Left colon (tissue), 2 donors: Measurements from ENCODE around the gene ASPHD1. TPM values are rescaled to one million over a fixed set of nuclear protein-coding genes. Genes with fewer than 3 reads are reported as not detected.
"Not testable (repeated sequence)": the region's sequence is repeated elsewhere in the genome, so short reads cannot be mapped to it uniquely, and the experiment has no call there.

Experiments used
- ATAC-seq: fragments of 200-7000 bp; cut with Tn5 transposase; one replicate; pipeline ENCODE4 v1.9.1; 2020; ENCODE audit warnings: mild to moderate bottlenecking, moderate library complexity
- DNase-seq, 2 donors: peaks; one replicate each; pipeline ENCODE4 v3.0.0-alpha.2; 2020
- intact Hi-C, 2 donors: fragments of 100-400 bp; cut with DNase I in 1 of 2; cut with micrococcal nuclease in 1 of 2; formaldehyde crosslinking; loops; one replicate each; pipeline versions ENCODE4 v1.11.2 to v1.14.0; 2022; cut with DNase I, micrococcal nuclease
- total RNA-seq, 2 donors: library from RNA; stranded (reverse); fragmentation: NEBNext Ultra II Directional; extraction: Animal tissue kit (Norgen Biotek cat#: 25700); gene quantifications; one replicate each; pipeline ENCODE4 v1.2.1, GENCODE V29; 2021
- donor health status: DM: no; HTN: no; CAD: no.
- donor health status: DM: yes; HTN: yes; CAD: no.

The ASPHD1 gene
- total RNA-seq, 2 donors from 2014 or later = 1.7 to 2.0 TPM

DNA sequence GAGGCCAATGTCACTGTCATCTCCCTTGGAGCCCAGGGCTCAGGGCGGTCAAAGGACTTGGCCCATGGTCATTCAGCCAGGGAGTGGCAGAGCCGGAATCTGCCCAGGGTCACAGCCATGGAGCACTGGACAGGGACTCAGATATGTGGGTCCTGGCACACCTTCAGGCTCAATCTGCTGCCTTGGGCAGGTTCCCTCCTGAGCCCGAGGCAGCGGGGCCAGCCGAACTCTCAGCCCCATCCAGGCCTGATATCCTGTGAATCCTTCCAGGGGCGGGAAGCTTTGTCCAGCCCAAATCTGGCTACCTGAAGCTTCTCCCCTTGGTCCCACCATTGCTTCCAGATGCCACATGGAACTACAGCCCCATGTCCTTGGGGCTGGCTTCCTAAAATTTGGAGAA lies 25.1 kb upstream of the ASPHD1 start:
- DNase-seq = no peak
- intact Hi-C loops = no loop called here
- no peak for ATAC-seq

DNA sequence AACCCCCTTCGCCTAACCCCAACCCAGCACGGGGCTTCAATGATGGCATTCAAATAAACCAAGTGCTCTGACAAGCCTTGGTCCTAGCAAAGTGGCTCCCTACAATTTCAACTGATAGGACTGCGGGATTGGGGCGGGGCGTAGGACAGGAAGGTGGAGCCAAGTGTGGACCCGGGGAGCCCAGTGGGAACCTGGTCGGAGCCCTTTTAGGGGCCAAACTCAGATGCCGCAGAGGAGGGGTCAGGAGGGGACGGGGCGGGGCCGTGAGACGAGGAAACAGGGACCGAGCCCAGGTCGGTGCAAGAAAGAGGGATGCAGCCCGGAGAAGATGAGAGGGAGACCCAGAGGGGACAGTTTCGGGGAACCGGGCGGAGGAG lies 24.1 kb upstream of the ASPHD1 start:
- intact Hi-C loops = no loop called here
- ATAC-seq (no peak), DNase-seq (no peak)

DNA sequence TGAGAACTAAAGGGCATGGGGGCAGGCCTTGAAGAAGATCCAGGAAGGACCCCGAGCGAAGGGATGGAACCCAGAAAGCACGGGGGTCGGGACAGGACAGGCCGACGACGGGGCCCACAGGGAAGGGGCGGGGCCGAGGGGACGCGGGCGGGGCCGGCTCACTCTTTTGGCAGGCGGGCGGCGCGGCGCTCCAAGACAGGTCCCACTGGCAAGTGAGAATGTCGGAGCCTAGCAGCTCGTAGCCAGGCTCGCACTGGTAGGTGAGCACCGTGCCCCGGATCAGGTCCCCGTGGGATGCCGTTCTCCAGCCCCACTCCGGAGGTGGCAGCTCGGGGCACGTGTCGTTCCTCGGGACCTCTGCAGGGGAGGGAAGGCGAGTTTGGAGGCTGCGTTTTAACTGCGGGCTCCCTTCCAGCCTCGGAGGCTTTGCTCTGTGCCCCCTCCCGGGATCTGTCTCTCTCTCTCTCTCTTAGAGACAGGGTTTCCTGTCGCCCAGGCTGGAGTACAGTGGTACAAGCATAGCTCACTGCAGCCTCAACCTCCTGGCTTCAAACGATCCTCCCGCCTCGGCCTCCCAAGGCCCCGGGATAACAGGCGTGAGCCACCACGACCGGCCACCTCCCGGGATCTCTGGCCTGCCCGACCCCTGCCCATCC lies 23.6 kb upstream of the ASPHD1 start:
- intact Hi-C loops = no loop called here
- ATAC-seq (peak; percentile 25), DNase-seq (no peak)

DNA sequence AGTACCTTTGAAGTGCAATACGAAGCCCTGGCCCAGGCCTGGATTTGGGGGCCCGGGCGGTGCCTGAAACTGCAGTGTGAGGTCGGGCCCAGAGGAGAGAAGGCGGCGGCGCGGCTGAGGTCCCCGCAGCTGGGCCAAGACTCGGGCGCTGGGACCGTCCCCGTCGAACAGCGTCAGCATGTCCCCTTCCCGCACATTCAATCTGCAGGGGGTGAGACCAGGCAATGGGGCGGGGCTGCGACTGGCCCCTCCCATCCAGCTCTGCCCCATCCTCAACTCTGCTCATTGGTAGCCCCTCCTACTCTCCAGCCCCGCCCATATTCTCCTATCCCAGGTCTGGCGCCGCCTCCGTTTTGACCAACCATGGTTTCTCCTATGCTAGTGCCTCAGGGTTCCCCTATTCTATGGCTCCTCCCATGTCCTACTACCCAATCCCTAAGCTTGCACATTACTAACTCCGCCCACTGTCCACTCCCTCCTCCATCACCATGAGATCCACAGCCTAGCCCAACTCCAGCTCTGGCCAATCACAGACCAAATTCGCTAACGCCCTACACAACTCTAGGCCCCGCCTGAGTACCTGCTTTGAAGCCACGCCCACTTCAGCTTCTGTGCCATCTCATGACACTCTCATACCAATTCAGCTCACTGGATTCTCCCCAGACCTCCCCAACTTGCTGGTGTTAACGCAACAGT lies 22.9 kb upstream of the ASPHD1 start:
- no peak for DNase-seq
- peak; percentile 43 for ATAC-seq
- intact Hi-C loops = no loop called here

DNA sequence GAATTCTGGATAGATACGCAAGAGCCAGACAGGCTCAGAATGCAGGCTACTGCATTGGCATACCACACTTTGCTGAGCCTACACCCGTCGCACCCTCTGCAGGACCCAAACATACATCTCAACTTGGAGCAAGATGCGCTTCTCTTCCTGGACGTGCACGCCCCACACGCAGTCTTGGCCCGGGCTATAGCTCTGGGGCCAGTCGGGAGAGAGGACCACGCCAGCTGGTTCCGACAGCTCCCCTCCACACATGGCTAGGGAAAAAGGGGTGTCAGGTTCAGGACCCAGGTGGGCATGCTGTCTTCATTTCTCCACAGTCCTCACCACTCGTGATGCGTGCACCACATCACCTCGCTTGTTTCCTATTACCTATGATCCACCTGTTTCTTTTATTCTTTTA lies 22.1 kb upstream of the ASPHD1 start:
- intact Hi-C loops = no loop called here
- ATAC-seq (no peak), DNase-seq (no peak)

DNA sequence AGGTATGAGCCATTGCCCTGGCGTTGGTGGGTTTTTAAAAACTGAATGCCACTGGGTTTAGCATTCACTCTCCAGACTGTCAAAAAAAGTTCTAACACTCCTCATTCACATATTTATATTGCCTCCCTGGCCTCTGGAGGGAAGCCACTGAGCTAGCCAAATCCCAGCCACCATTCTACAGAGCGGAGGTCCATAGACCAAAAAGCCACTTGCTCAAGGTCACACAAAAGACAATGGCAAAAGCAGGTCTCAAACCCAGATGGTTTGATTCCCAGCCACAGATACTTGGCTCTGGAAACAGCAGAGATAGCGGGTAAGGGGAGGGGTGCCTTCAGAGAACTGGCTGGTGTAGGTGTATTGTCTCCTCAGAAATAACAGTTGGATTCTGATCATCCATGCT lies 19.2 kb upstream of the ASPHD1 start:
- intact Hi-C loops = no loop called here
- no peak for ATAC-seq

DNA sequence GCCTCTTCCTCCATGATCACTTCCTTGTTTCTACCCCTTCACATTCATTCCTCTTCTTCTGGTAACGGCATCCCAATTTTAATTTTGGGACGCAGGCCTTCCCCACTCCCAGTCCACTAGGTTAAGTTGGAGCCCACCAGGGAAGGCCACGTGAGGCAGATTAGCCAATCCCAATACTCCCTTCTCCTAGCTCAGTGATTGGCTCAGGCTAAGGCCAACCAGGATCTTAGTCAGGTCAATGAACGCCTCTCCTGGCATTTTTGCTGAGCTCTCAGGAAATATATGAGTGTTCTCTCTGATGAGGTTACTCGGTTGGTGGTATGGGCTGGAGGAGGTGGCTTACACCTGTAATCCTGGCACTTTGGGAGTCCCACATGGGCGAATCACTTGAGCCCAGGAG lies 16.3 kb upstream of the ASPHD1 start:
- ATAC-seq (no peak), DNase-seq (no peak)
- intact Hi-C loops = no loop called here

More for the DNA sequence above, 19.2 kb upstream of the ASPHD1 start:
- DNase-seq = no peak

DNA sequence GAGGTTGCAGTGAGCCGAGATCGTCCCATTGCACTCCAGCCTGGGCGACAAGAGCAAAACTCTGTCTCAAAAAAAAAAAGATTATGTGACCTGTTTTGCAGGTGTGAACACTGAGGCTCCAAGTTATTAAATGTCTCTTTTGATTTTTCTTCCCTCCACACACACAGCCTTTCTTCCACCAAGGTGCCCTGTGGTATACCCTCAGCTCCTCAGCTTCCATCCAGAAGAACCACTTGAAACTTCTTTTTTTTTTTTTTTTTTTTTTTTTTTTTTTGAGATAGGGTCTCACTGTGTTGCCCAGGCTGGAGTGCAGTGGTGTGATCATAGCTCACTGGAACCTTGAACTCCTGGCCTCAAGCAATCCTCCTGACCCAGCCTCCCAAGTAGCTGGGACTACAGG lies 10.9 kb upstream of the ASPHD1 start:
- intact Hi-C loops, ATAC-seq, DNase-seq: not testable (repeated sequence)

DNA sequence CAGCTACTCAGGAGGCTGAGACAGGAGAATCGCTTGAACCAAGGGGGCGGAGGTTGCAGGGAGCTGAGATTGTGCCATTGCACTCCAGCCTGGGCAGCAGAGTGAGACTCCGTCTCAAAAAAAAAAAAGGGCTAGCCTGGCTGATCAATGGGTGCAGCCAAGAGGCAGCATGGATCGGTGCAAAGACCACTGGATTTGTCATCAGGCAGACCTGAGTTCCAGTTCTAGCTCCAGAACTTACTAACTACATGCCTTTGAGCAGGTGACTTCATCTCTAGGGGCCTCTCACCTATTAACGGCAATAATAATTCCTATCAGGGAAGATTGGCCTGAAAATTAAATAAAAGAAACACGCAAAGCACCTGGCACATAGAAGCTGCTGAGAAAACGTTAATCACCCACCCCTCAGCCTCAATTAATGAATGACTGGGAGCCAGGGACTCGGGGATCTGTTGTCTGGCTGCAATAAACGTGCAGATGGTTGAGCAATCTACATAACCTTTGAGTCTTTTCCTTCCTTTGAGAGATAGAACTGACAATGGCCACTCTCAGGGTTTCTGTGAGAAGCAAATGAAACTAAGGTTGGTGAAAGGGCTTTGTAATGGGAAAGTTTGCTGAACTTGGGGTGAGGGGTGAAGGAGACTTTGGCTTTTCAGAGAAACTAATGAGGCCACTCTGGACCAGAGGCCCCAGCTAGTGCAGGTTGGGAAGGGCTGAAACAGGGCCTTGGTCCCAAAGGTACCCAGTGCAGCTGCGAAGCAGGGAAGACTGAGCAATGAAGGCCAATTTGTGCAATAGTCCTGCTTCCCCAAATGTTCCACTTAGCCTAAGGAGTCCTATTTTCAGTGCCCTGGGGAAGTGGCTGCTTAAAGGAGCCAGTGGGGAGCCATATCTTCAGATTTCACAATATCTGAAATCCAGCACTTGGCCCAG lies 8.5 kb upstream of the ASPHD1 start:
- intact Hi-C loops = no loop called here
- peak; percentile 66 for ATAC-seq

DNA sequence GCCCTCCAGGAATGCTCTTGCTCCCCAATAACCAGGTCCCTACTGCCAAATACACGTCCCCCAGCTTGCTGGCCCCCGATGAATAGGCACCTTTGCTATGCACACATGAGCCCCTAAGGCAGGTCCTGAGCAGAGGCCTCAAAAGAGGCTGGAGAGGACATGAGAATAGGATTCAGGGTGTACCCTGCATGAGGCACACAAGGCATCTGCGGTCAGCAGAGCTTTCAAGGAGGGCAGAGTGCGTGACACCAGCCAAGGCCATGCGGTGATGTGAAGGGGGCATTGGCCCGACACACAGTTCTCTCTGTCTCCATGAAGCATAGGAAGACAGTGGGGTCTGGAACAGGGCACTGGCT lies 7.9 kb upstream of the ASPHD1 start:
- intact Hi-C loops = no loop called here
- DNase-seq (no peak), ATAC-seq (no peak)

More for the DNA sequence above, 8.5 kb upstream of the ASPHD1 start:
- DNase-seq = no peak

DNA sequence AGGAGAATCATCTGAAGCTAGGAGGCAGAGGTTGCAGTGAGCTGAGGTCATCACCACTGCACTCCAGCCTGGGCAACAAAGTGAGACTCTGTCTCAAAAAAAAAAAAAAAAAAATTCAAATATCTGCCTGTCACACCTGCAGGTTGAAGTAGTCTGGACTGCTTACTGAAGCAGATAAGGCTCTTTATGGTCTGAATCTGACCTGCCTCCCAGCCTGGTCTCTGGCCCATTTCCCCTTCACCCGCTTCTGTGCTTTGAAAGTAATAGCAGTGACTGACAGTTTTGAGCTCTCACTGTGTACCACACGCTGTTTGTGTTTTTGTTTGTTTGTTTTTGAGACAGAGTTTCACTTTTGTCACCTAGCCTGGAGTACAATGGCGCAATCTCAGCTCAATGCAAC lies 6.7 kb upstream of the ASPHD1 start:
- ATAC-seq (no peak), DNase-seq (no peak)
- intact Hi-C loops = no loop called here

DNA sequence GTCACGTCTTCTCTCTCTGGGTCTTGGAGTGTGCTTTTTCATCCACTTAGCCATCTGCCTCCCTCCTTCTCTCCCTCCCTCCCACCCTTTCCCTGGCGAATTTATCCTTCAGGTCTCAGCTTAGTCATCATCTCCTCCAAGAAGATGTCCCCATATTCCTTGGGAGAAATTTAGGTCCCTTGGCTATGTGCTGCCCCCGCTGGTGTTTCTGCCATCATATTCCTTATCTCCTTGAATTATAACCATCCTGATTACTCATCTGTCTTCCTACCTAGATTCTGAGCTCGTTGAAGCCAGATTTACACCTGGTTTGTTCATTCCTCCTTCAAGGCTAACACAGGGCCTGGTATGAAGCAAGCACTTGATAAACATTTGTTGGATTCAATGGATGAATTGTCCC lies 5.9 kb upstream of the ASPHD1 start:
- intact Hi-C loops = no loop called here
- ATAC-seq (no peak), DNase-seq (no peak)

DNA sequence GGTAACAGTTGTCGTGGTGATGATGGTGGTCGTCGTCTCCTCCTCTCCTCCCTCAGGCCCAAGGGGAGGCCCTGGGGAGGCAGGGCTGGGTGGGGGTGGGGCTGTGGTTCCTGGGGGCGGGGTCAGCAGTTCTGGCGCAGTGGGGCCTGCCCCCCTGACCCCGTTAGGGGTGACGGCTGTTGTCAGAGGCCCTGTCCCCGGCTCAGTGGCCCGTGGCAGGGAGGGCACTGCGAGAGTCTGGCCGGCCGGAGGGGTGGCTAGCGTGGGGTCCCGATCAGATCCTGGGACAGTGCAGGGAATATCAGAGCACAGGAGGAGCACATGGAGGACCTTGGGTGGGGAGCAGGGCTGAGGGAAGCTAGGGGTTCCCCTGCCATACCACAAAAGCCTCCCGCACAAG lies 3.4 kb upstream of the ASPHD1 start:
- DNase-seq (no peak), ATAC-seq (no peak)
- intact Hi-C loops = no loop called here

DNA sequence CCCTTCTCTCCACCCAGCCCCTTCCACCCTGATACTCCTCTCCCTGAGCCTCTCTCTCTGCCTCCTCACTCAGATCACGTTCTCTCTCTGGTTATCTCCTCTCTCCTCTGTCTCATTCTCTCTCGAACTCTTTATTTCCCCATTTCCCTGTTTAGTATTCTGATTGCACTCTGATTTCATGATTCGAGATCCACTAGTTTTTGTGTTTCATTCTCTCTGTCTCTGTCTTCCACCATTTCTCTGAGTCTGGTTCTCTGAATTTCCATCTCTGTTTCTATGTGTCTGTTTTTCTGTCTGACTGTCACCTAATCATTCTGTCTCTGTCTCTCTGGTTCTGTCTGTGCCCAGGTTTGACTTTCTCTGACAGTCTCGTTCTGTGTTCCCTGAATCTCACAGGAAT lies 3.0 kb upstream of the ASPHD1 start:
- ATAC-seq = no peak
- intact Hi-C loops = no loop called here
- no peak for DNase-seq

DNA sequence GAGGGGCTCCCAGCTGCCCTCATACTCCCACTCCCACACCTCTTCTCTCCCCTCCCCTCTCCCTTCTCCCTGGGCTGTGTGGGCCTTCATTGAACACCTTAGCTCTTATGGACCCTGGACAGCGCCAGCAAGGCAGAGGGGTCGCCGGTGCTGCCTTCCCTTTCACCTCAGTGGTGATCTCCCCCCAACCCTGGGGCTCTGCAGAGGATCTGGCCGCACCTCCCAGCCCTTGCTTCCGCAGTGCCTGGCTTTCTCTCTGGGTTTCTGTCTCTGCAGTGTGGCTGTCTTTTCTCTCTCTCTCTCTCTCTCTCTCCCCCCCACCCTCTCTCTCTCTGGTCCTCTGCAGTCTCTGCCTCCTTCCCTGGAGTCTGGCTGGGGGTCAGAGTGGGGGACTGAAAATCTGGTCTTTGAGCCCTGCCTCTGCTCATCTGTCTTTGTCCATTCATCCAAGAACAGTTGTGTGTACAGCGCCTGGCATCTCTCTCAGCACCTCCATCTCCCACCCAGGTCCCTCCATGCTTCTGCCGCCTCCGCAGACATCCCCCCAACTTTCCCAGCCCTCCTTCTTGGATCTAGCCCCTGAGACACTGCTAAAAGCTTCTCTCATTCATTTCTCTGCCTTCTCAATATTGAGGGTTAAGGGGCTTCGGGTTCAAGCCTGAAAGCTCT lies 2.0 kb upstream of the ASPHD1 start:
- ATAC-seq (no peak), DNase-seq (no peak)
- intact Hi-C loops = no loop called here

DNA sequence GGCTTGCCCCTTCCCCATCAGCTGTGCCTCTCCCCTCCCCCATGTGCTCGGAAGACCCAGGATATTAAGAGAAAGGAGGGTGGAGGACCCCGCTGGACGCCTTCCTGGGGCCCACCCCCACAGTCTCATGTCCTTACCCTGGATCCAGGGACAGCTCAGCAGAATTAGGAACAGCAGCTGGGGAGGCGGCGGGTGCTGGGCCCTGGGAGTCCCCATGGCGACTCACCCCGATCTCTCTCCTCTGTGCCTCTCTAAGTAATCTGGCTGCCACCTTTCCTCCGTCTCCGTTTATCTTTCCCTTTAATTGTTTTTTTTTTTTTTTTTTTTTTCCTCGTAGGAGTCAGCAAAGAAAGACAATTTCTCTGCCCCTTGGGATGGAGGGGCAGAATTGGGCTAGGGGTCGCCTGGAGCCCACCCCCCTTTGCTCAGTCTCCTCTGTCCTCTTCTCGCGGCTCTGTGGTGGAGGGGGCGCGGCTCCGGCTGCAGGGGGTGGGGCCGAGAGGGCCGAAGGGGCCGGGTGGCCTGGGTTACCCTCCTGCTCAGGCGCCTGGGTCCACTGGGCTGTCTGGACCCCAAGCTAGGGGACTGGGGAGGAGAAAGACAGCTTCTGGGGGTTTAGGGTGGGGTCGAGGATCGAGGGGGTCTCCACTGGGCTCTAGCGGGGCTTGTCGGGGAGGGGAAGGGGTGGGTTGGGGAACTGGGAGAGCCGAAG lies 1.3 kb upstream of the ASPHD1 start:
- intact Hi-C loops = no loop called here
- DNase-seq = peak in 1 of 2 donors; percentile 72
- peak; percentile 63 for ATAC-seq

DNA sequence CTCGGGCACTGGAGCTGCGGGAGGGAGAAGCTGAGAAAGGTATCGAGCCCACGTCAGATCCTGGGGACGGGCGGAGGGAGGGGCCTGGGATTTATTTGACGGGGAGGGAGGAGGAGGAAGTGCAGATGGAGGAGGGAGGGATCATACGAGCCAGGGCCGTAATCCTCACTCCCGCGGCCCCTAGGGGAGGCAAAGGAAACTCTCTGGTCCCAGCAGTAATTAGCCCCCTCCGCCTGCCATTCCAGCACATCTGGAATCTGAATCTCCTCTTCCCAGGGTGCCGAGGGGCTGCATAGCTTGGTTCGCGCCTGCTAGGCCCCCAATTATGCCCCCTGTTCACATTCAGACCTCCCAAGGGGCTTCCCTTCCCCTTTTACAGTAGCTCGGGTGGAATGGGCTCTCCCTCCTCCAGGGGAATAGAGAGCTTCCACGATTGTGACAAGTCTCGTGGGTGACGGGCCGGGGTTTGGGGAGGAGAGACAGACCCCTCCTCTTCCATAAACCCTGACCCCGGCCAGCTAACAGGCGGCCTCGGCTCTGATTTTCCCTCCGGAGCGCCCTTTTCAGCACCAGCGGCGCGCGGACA lies 679 bp upstream of the ASPHD1 start, which contains the start of gene SEZ6L2:
Gene SEZ6L2 (minus strand): TSS at position 35 of the 586 bp plus-strand sequence. CDS start 531 bp downstream, outside the sequence.
- intact Hi-C loops = no loop called here
- DNase-seq = peak; percentile 86 to 90

DNA sequence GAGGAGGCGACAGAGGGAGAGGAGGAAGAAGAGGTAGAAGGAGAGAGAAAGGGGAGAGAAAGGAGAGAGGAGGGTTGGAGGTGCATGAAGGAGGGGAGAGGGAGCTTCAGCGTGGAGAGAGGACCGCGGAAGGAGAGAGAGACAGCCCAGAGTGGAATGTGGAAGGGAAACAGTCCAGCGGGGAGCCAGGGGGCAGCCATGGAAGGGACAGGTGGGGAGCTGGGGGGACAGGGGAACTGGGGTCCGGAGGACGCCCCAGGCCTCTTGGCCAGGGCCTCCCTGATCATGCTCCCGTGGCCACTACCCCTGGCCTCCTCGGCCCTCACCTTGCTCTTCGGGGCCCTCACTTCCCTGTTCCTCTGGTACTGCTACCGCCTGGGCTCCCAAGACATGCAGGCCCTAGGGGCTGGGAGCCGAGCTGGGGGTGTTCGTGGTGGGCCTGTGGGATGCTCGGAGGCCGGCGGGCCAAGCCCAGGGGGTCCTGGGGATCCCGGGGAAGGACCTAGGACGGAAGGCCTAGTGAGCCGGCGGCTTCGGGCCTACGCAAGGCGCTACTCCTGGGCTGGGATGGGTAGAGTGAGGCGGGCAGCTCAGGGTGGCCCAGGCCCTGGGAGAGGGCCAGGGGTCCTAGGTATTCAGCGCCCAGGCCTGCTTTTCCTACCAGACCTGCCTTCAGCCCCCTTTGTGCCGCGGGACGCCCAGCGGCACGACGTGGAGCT lies 759 bp downstream of the ASPHD1 start:
- DNase-seq = no peak
- intact Hi-C loops = no loop called here
- ATAC-seq = no peak

More for the DNA sequence above, 679 bp upstream of the ASPHD1 start, which contains the start of gene SEZ6L2:
- ATAC-seq = peak; percentile 94
